Measurements from ENCODE around the gene IGSF9B.

The IGSF9B gene

GRCh38 chr11:134001596-134001995, 44.8 kb upstream of the IGSF9B start:
- TF ChIP-seq CTCF (IDR thresholded peaks at IDR 0.05; ENCODE audit: insufficient read depth, low read length, poor library complexity, severe bottlenecking) = no peak
- H3K27me3 ChIP-seq (replicated peaks; ENCODE audit: control insufficient read depth, insufficient read depth, low read length) = no peaks in the 10 kb centered on the region; the same call in 1 of the 2 replicates
- no peak overlapping the region for H3K4me3 ChIP-seq (replicated peaks; ENCODE audit: low read depth, low read length)
- no peaks in the 10 kb centered on the region for H3K36me3 ChIP-seq (ENCODE audit: control insufficient read depth, insufficient read depth, low read length)
- no peak for DNase-seq (ENCODE audit: extremely low read depth, insufficient read length)

GRCh38 chr11:134001088-134001487, 44.3 kb upstream of the IGSF9B start:
- DNase-seq (ENCODE audit: extremely low read depth, insufficient read length) = no peak
- TF ChIP-seq CTCF (IDR thresholded peaks at IDR 0.05; ENCODE audit: insufficient read depth, low read length, poor library complexity, severe bottlenecking) = no peak
- H3K4me3 ChIP-seq (replicated peaks; ENCODE audit: low read depth, low read length) = no peak overlapping the region
- no peaks in the 10 kb centered on the region for H3K36me3 ChIP-seq (ENCODE audit: control insufficient read depth, insufficient read depth, low read length)
- H3K27me3 ChIP-seq (replicated peaks; ENCODE audit: control insufficient read depth, insufficient read depth, low read length) = no peaks in the 10 kb centered on the region; the same call in 1 of the 2 replicates

- no peaks in the 10 kb centered on the region for H3K36me3 ChIP-seq (ENCODE audit: control insufficient read depth, insufficient read depth, low read length)
- no peak for DNase-seq (ENCODE audit: extremely low read depth, insufficient read length)
- H3K4me3 ChIP-seq (replicated peaks; ENCODE audit: low read depth, low read length) = no peak overlapping the region
- H3K27me3 ChIP-seq (replicated peaks; ENCODE audit: control insufficient read depth, insufficient read depth, low read length) = no peaks in the 10 kb centered on the region; the same call in 1 of the 2 replicates
- no peak for TF ChIP-seq CTCF (IDR thresholded peaks at IDR 0.05; ENCODE audit: insufficient read depth, low read length, poor library complexity, severe bottlenecking)
Measured at GRCh38 chr11:133999355-133999754, 42.6 kb upstream of the IGSF9B start.

- TF ChIP-seq CTCF (IDR thresholded peaks at IDR 0.05; ENCODE audit: insufficient read depth, low read length, poor library complexity, severe bottlenecking) = no peak
Measured at GRCh38 chr11:133997554-133997953, 40.8 kb upstream of the IGSF9B start.

GRCh38 chr11:133996671-133997070, 39.9 kb upstream of the IGSF9B start:
- no peak for DNase-seq (ENCODE audit: extremely low read depth, insufficient read length)
- Histone ChIP-seq H3K4me3 (replicated peaks; ENCODE audit: low read depth, low read length) (no peak overlapping the region), H3K27me3 (replicated peaks; ENCODE audit: control insufficient read depth, insufficient read depth, low read length) (no peaks in the 10 kb centered on the region; the same call in 1 of the 2 replicates), H3K36me3 (ENCODE audit: control insufficient read depth, insufficient read depth, low read length) (no peaks in the 10 kb centered on the region)
- no peak for TF ChIP-seq CTCF (IDR thresholded peaks at IDR 0.05; ENCODE audit: insufficient read depth, low read length, poor library complexity, severe bottlenecking)

More at GRCh38 chr11:133997554-133997953, 40.8 kb upstream of the IGSF9B start:
- no peak for DNase-seq (ENCODE audit: extremely low read depth, insufficient read length)
- no peak overlapping the region for H3K4me3 ChIP-seq (replicated peaks; ENCODE audit: low read depth, low read length)
- no peaks in the 10 kb centered on the region for H3K36me3 ChIP-seq (ENCODE audit: control insufficient read depth, insufficient read depth, low read length)
- no peaks in the 10 kb centered on the region; the same call in 1 of the 2 replicates for H3K27me3 ChIP-seq (replicated peaks; ENCODE audit: control insufficient read depth, insufficient read depth, low read length)

GRCh38 chr11:133995066-133995465, 38.3 kb upstream of the IGSF9B start:
- no peaks in the 10 kb centered on the region for H3K36me3 ChIP-seq (ENCODE audit: control insufficient read depth, insufficient read depth, low read length)
- peaks cover 2% of the 10 kb centered on the region; the same call in 1 of the 2 replicates for H3K27me3 ChIP-seq (replicated peaks; ENCODE audit: control insufficient read depth, insufficient read depth, low read length)
- no peak for DNase-seq (ENCODE audit: extremely low read depth, insufficient read length)
- H3K4me3 ChIP-seq (replicated peaks; ENCODE audit: low read depth, low read length) = no peak overlapping the region
- TF ChIP-seq CTCF (IDR thresholded peaks at IDR 0.05; ENCODE audit: insufficient read depth, low read length, poor library complexity, severe bottlenecking) = no peak
